UCSD-AML1 (cell line): ENCODE data around the gene PICALM.
A peak's percentile ranks its signal among the peaks of the same experiment; 100 is the strongest.

Experiments used
- DNase-seq: peaks from one replicate; lab custom pipeline; 2025; ENCODE audit not compliant: unreplicated experiment; lab: John Stamatoyannopoulos, UW

Gene PICALM

DNA sequence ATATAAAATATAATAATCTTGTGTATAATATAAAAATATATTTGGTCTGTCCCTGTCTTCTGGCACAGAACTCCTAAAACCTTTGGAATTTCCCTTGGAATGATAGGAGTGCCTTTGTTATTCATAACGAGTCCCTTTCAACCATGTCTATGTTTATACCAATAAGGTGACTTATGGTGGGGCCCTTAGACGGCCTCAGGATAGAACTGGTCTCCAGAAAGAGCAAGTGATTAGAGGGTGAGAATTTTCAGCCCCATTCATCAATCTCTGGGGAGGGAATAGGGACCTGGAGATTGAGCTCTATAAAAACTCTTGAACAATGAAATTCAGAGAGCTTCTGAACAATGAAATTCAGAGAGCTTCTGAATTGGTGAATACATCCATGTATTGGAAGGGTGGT, 18.4 kb upstream of the PICALM start:
- no peak for DNase-seq

DNA sequence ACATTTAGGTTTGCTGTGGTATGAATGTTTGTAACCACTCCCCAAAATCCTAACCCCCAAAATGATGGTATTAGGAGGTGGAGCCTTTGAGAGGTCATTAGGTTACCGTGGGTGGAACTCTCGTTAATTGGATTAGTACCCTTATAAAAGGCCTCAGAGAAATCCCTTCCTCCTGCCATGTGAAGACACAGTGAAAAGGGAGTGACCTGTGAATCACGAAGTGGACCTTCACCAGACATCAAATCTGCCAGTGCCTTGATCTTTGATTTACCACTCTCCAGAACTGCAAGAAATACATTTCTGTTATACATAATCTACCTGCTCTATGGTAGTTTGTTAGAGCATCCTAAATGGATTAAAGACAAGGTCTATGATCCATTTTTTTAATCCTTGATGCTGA, 12.6 kb upstream of the PICALM start:
- no peak for DNase-seq

GRCh38 chr11:86079421-86079820, 10.5 kb upstream of the PICALM start:
- no peak for DNase-seq

GRCh38 chr11:86073948-86074347, 5.1 kb upstream of the PICALM start:
- no peak for DNase-seq

- DNase-seq: no peak
Observed at GRCh38 chr11:86072211-86072610, 3.3 kb upstream of the PICALM start.

DNA sequence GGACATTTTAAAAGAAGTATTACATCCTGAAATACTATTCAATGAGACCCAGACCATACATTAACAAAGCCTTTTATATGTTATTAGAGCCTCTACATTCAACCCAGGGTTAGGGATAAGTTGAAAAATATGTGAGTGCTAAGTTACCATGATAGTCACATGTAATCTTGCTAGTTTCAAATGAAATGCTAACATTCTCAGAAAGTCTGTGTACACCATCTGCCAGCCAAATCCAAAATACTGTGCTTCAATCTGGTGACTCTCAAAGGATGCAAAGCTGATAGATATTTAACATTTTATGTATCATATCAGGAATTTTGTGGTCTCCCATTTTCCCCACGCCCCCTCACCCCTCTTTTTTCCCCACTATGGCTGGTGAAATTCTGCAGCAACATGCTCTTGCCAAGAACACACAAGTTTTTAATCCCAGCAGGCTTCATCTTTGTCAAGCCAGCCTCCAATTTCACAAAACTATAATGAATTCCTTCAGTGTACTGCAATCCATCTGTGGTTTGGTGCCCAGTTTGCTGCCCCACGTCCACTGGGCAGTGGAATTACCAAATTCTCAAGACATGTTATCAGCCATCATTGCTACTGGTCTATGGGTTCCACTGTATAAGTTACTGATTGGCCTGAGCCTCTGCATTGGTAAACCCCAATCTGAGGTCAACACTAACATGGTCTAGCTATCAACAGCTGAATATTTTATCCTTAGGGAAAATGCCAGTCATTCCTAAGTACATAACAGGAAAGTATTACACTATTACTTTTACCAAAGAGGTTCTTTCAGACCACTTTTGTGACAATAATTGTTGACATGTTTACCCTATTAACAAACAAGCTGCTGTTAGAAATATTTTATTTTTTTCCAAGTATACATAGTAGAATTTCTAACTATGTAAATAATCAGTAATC, 1.5 kb upstream of the PICALM start:
- DNase-seq: no peak

- peak; percentile 49 for DNase-seq
Observed at GRCh38 chr11:86069408-86070101, 671 bp upstream of the PICALM start.

- peak; percentile 51 for DNase-seq
Observed at GRCh38 chr11:86068138-86068871, 579 bp downstream of the PICALM start.

GRCh38 chr11:86067851-86068137, 1.1 kb downstream of the PICALM start:
- DNase-seq: no peak

- no peak for DNase-seq
Observed at GRCh38 chr11:86067009-86067850, 1.7 kb downstream of the PICALM start.

- DNase-seq: no peak
Observed at GRCh38 chr11:86066657-86067008, 2.3 kb downstream of the PICALM start.

DNA sequence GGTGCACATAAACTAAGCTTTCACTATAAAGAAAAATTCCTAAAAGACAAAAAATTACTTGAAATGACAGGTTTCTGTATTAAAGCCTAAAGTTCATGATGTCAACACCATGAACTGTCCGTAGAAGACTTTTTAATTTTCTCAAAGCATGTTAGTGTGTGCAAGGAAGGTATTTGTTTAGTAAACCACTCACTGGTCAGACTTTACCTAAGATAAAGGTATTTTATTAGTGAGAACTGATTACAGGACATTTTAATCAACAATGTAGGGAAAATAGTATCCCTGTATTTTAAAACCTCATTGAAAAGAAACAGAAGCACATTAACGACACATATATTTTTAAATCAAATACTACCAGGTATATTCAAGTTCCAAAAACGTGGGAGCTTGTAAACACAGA, 2.9 kb downstream of the PICALM start:
- no peak for DNase-seq

DNA sequence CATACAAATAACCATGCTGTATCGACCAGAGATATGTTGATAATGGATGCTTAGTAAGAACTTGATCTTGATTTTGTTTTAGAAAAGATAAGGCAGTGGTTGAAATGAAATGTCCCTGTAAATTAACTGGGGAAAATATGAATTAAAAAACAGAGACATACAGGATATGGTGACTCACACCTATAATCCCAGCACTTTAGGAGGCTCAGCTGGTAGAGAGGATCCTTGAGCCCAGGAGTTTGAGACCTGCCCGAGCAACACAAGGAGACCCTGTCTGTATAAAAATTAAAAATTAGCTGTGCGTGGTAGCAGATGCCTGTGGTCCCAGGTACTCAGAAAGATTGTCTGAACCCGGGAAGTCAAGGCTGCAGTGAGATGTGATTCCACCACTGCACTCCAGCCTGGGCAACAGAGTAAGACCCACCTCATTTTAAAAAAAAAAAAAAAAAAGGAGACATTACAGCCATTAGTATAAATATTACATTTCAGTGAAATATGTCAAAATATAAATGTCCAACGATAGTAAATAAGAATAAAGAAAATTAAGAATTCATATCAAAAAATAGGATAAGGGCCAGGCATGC, 4.6 kb downstream of the PICALM start:
- DNase-seq: no peak

DNA sequence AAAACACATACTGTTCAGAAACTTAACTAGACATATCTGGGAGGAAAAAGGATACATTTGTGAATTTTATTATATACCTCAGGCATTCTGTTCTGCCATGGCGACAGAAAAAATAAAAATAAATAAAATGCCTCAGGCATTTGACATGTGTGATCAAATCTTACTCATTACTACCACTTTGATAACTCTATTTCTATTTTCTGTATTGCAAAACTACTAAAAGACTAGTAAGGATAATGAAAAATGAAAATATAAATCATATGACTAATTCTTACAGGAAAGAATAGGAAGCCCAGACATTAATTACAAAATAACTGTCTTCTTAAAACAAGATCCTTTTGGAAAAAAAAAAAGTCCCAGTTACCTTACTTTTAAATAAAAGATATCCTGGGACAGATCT, 5.3 kb downstream of the PICALM start:
- DNase-seq: no peak

- DNase-seq: no peak
Observed at GRCh38 chr11:86062719-86063118, 6.2 kb downstream of the PICALM start.

GRCh38 chr11:86061483-86062205, 7.2 kb downstream of the PICALM start:
- DNase-seq: no peak

- DNase-seq: no peak
Observed at GRCh38 chr11:86060544-86060943, 8.3 kb downstream of the PICALM start.

- DNase-seq: no peak
Observed at GRCh38 chr11:86058360-86058759, 10.5 kb downstream of the PICALM start.

- no peak for DNase-seq
Observed at GRCh38 chr11:86056351-86056854, 12.5 kb downstream of the PICALM start.
